ENCODE results near the gene ENOX1. TPM values are rescaled to one million over a fixed set of nuclear protein-coding genes. Genes with fewer than 3 reads are reported as not detected.

Gene ENOX1
- total RNA-seq, 1 donor from 2014 or later = 11.5 TPM

DNA sequence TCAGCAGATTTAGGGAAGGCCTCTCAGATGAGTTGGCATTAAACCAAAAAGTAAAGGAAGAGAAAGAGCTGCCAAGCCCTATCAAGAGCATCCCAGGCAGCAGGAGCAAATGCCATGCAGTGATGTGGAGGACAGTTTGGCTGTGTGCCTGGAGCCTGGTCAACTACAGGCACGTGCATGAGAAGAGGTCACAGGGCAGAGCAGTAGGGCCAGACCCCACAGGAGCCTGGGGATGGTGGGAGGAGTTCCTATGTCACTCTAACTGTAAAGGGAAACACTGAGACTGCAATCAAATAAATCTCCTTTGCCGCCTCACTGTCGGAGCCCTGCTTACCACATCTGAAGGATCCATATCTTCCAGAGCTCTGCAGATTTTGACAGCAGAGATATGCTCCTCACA is 240.5 kb downstream of the ENOX1 start:
- no peak overlapping the region for H3K27ac ChIP-seq (ENCODE audit: low read depth, low read length)
- no peak overlapping the region for H3K9ac ChIP-seq (ENCODE audit: low read depth in 1 of 3, low read length in 3 of 3)
- no peaks in the 10 kb centered on the region for H3K4me1 ChIP-seq (ENCODE audit: control insufficient read depth in 3 of 3, insufficient read depth in 3 of 3, low read length in 3 of 3)
- no peaks in the 10 kb centered on the region for H3K27me3 ChIP-seq (ENCODE audit: control insufficient read depth in 3 of 3, insufficient read depth in 3 of 3, low read length in 3 of 3)
- no peak overlapping the region for H3K4me3 ChIP-seq (ENCODE audit: low read length in 3 of 3)
- no peaks in the 10 kb centered on the region for H3K9me3 ChIP-seq (ENCODE audit: control insufficient read depth in 3 of 3, low read length in 3 of 3)
- no peaks in the 10 kb centered on the region for H3K36me3 ChIP-seq (ENCODE audit: control insufficient read depth in 3 of 3, insufficient read depth in 3 of 3, low read length in 3 of 3)

DNA sequence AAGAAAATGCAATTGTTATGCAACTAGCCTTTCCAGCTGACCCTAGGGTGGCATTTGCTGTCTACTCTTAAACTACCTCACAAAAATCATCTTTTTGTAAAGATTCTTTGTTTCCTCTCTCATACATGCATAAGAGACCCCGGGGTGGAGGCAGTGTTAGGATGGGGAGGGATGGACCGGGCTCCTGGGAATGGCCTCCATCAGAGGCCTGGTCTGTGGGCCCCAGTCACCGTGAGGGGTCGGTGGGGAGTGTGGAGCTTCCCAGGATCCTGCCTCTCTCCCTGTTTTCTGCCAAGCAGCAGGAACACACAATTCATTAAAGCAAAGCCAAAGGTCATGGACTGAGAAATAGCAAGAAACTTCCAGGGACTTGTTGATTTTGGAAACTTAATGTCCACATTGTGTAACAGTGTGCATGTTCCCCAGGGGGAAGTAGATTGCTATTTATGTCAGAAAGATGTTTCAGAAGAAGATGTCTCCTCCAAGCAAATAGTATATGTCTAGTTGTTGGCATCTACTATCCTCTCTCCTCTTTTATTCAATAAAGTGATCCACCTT is 241.4 kb downstream of the ENOX1 start:
- no peak overlapping the region for H3K9ac ChIP-seq (ENCODE audit: low read depth in 1 of 3, low read length in 3 of 3)
- no peaks in the 10 kb centered on the region for H3K36me3 ChIP-seq (ENCODE audit: control insufficient read depth in 3 of 3, insufficient read depth in 3 of 3, low read length in 3 of 3)
- H3K27me3 ChIP-seq (ENCODE audit: control insufficient read depth in 3 of 3, insufficient read depth in 3 of 3, low read length in 3 of 3) = no peaks in the 10 kb centered on the region
- H3K9me3 ChIP-seq (ENCODE audit: control insufficient read depth in 3 of 3, low read length in 3 of 3) = no peaks in the 10 kb centered on the region
- no peak overlapping the region for H3K27ac ChIP-seq (ENCODE audit: low read depth, low read length)
- no peak overlapping the region for H3K4me3 ChIP-seq (ENCODE audit: low read length in 3 of 3)
- H3K4me1 ChIP-seq (ENCODE audit: control insufficient read depth in 3 of 3, insufficient read depth in 3 of 3, low read length in 3 of 3) = no peaks in the 10 kb centered on the region

DNA sequence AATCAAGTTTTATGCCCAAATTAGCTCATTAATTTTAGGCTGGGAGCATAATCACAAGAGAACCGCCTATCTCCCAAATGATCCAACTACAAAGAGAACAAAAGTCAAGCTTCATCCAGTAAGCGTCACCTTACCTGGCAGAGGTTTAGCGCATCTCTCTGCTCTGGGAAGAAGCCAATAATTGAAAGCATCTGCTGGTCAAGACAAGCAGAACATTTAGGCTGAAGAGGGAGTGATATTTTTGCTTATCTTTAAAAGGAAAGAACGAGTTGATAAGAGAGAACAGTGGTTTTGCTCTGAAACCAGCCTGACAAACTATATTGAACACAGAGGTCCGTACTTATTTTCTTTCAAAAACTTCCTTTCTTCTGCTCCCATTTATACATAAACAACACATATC is 242.1 kb downstream of the ENOX1 start:
- no peaks in the 10 kb centered on the region for H3K4me1 ChIP-seq (ENCODE audit: control insufficient read depth in 3 of 3, insufficient read depth in 3 of 3, low read length in 3 of 3)
- no peaks in the 10 kb centered on the region for H3K9me3 ChIP-seq (ENCODE audit: control insufficient read depth in 3 of 3, low read length in 3 of 3)
- no peak overlapping the region for H3K27ac ChIP-seq (ENCODE audit: low read depth, low read length)
- no peak overlapping the region for H3K9ac ChIP-seq (ENCODE audit: low read depth in 1 of 3, low read length in 3 of 3)
- no peaks in the 10 kb centered on the region for H3K36me3 ChIP-seq (ENCODE audit: control insufficient read depth in 3 of 3, insufficient read depth in 3 of 3, low read length in 3 of 3)
- H3K27me3 ChIP-seq (ENCODE audit: control insufficient read depth in 3 of 3, insufficient read depth in 3 of 3, low read length in 3 of 3) = no peaks in the 10 kb centered on the region
- no peak overlapping the region for H3K4me3 ChIP-seq (ENCODE audit: low read length in 3 of 3)

DNA sequence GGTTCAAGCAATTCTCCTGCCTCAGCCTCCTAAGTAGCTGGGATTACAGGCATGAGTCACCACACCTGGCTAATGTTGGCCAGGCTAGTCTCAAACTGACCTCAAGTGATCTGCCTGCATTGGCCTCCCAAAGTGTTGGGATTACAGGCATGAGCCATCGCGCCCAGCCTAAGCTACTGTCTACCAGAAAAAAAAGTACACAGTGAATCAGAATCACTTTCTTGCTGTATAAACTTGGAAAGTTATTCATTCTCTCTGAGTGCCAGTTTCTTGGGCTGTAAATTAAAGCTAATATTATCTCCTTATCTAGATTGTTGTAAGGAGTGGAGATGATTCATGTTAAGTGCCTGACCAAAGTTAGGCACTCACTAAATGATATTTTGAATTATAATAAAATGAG is 242.8 kb downstream of the ENOX1 start:
- no peaks in the 10 kb centered on the region for H3K36me3 ChIP-seq (ENCODE audit: control insufficient read depth in 3 of 3, insufficient read depth in 3 of 3, low read length in 3 of 3)

DNA sequence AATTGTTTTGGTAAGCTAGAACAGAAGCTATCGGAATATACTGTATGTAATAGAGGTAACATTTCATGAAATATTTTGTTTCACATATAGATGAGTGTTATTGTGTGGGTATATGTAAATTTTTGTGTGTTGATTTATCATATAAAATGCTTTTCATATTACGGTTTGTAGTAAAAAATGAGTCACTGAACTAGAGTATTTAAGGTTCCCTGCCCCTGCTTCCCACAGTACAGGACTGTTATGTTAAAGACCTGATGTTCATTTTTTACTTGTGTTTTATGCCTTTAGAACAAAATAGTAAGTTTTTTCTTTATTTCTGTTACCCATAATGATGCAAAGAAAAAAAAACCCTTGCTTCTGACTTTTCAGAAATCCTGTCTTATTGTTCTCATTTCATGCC is 243.4 kb downstream of the ENOX1 start:
- Histone ChIP-seq H3K9ac (ENCODE audit: low read depth in 1 of 3, low read length in 3 of 3) (no peak overlapping the region), H3K36me3 (ENCODE audit: control insufficient read depth in 3 of 3, insufficient read depth in 3 of 3, low read length in 3 of 3) (no peaks in the 10 kb centered on the region), H3K9me3 (ENCODE audit: control insufficient read depth in 3 of 3, low read length in 3 of 3) (no peaks in the 10 kb centered on the region), H3K27ac (ENCODE audit: low read depth, low read length) (no peak overlapping the region), H3K27me3 (ENCODE audit: control insufficient read depth in 3 of 3, insufficient read depth in 3 of 3, low read length in 3 of 3) (no peaks in the 10 kb centered on the region), H3K4me1 (ENCODE audit: control insufficient read depth in 3 of 3, insufficient read depth in 3 of 3, low read length in 3 of 3) (no peaks in the 10 kb centered on the region), H3K4me3 (ENCODE audit: low read length in 3 of 3) (no peak overlapping the region)

More for the DNA sequence above, 242.8 kb downstream of the ENOX1 start:
- H3K27me3 ChIP-seq (ENCODE audit: control insufficient read depth in 3 of 3, insufficient read depth in 3 of 3, low read length in 3 of 3) = no peaks in the 10 kb centered on the region
- H3K9ac ChIP-seq (ENCODE audit: low read depth in 1 of 3, low read length in 3 of 3) = no peak overlapping the region
- H3K27ac ChIP-seq (ENCODE audit: low read depth, low read length) = no peak overlapping the region
- H3K4me1 ChIP-seq (ENCODE audit: control insufficient read depth in 3 of 3, insufficient read depth in 3 of 3, low read length in 3 of 3) = no peaks in the 10 kb centered on the region
- H3K9me3 ChIP-seq (ENCODE audit: control insufficient read depth in 3 of 3, low read length in 3 of 3) = no peaks in the 10 kb centered on the region
- H3K4me3 ChIP-seq (ENCODE audit: low read length in 3 of 3) = no peak overlapping the region

DNA sequence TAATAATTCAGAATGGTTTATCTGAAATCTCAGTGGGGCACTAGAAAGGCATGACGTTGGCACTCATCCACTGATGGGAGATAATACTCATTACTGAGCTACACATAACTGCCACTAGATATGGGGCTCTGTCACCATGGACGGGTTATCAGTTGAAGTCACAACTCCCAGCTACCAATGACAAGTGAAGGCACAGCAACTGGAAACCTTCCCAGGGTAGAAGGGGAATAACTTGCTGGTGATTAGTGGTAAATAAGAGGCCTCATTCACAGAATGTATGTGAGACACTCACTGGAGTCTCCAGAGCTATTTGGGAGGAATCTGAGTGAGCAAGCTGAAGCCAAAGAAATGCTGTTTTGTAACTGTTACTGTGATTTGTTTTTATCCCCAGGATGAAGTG is 249.6 kb downstream of the ENOX1 start:
- Histone ChIP-seq H3K4me3 (ENCODE audit: low read length in 3 of 3) (no peak overlapping the region), H3K9me3 (ENCODE audit: control insufficient read depth in 3 of 3, low read length in 3 of 3) (no peaks in the 10 kb centered on the region), H3K27ac (ENCODE audit: low read depth, low read length) (no peak overlapping the region)

DNA sequence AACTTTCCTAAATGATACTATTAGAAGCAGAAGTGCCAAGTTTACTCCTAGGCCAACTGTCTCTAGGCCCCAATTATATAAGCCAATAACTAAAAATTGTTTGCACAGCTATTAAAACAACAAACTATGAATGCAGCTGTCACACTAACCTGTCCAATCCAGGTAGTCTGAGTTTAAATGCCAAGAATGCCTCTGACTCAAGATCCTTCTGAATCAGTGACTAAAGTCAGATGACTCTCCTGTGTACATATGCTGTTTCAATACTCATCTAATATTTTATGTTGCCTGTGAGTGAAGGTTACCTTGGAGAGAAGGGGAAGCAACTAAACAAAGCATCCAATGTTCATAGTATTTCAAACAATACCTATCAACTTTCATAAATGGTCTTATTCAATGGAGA is 257.0 kb downstream of the ENOX1 start:
- Histone ChIP-seq H3K9ac (ENCODE audit: low read depth in 1 of 3, low read length in 3 of 3) (no peak overlapping the region), H3K9me3 (ENCODE audit: control insufficient read depth in 3 of 3, low read length in 3 of 3) (no peaks in the 10 kb centered on the region), H3K36me3 (ENCODE audit: control insufficient read depth in 3 of 3, insufficient read depth in 3 of 3, low read length in 3 of 3) (no peaks in the 10 kb centered on the region), H3K4me3 (ENCODE audit: low read length in 3 of 3) (no peak overlapping the region), H3K27ac (ENCODE audit: low read depth, low read length) (no peak overlapping the region), H3K4me1 (ENCODE audit: control insufficient read depth in 3 of 3, insufficient read depth in 3 of 3, low read length in 3 of 3) (no peaks in the 10 kb centered on the region), H3K27me3 (ENCODE audit: control insufficient read depth in 3 of 3, insufficient read depth in 3 of 3, low read length in 3 of 3) (no peaks in the 10 kb centered on the region)

More for the DNA sequence above, 249.6 kb downstream of the ENOX1 start:
- Histone ChIP-seq H3K36me3 (ENCODE audit: control insufficient read depth in 3 of 3, insufficient read depth in 3 of 3, low read length in 3 of 3) (no peaks in the 10 kb centered on the region), H3K9ac (ENCODE audit: low read depth in 1 of 3, low read length in 3 of 3) (no peak overlapping the region), H3K27me3 (ENCODE audit: control insufficient read depth in 3 of 3, insufficient read depth in 3 of 3, low read length in 3 of 3) (no peaks in the 10 kb centered on the region), H3K4me1 (ENCODE audit: control insufficient read depth in 3 of 3, insufficient read depth in 3 of 3, low read length in 3 of 3) (no peaks in the 10 kb centered on the region)

DNA sequence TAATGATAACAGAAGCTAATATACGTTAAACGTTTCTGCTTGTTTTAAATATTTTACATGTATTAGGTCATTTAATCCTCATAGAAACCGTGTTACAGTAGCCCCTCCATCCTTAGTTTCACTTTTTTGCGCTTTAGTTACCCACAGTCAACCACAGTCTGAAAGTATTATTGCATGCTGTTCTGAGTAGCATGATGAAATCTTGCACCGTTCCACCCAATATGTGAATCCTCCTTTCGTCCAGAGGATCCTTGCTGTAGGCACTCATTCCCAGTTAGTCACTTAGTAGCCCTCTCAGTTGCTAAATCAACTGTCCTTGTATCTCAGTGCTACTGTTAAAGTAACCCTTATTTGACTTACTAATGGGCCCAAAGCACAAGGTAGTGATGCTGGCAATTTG is 257.8 kb downstream of the ENOX1 start:
- H3K27me3 ChIP-seq (ENCODE audit: control insufficient read depth in 3 of 3, insufficient read depth in 3 of 3, low read length in 3 of 3) = no peaks in the 10 kb centered on the region
- no peak overlapping the region for H3K9ac ChIP-seq (ENCODE audit: low read depth in 1 of 3, low read length in 3 of 3)

DNA sequence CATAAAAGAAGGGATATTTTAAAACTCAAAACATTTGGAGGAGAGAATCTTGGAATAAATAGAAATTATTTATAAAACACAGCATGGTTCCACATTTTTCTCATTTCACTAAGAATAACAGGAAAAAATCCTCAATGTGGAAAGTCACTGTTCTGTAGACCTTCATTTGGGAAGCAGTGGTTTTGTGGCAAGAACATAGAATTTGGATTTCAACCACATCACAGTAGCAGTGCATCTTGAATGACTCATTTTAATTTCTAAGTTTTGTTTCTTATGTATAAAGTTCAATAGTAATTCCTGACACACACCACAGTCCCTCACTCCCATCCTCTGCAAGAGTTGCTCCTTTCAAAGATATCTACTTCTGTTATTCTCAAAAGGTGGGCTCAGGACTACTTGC is 264.0 kb downstream of the ENOX1 start:
- H3K4me1 ChIP-seq (ENCODE audit: control insufficient read depth in 3 of 3, insufficient read depth in 3 of 3, low read length in 3 of 3) = no peaks in the 10 kb centered on the region

More for the DNA sequence above, 257.8 kb downstream of the ENOX1 start:
- Histone ChIP-seq H3K4me3 (ENCODE audit: low read length in 3 of 3) (no peak overlapping the region), H3K9me3 (ENCODE audit: control insufficient read depth in 3 of 3, low read length in 3 of 3) (no peaks in the 10 kb centered on the region), H3K36me3 (ENCODE audit: control insufficient read depth in 3 of 3, insufficient read depth in 3 of 3, low read length in 3 of 3) (no peaks in the 10 kb centered on the region), H3K4me1 (ENCODE audit: control insufficient read depth in 3 of 3, insufficient read depth in 3 of 3, low read length in 3 of 3) (no peaks in the 10 kb centered on the region), H3K27ac (ENCODE audit: low read depth, low read length) (no peak overlapping the region)

DNA sequence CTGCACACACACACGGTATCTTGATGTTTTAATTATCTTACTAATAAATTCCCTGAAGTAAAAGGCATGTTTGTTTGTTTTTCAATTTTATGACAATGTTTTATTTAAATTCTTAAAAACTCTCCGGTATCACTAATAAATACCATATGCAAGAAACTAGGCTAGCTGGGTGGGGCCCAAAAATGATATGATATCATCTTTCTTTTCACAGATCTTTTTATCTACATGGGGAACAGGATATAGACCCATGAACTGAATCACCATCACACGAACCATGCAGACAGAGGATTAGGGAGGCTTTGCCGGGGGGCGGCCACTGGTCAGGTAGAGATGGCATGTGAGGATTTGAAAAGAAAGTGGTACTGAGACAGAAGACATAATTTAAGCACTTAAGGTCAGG is 266.4 kb downstream of the ENOX1 start:
- no peaks in the 10 kb centered on the region for H3K36me3 ChIP-seq (ENCODE audit: control insufficient read depth in 3 of 3, insufficient read depth in 3 of 3, low read length in 3 of 3)
- H3K9ac ChIP-seq (ENCODE audit: low read depth in 1 of 3, low read length in 3 of 3) = no peak overlapping the region
- H3K27me3 ChIP-seq (ENCODE audit: control insufficient read depth in 3 of 3, insufficient read depth in 3 of 3, low read length in 3 of 3) = no peaks in the 10 kb centered on the region
- no peaks in the 10 kb centered on the region for H3K9me3 ChIP-seq (ENCODE audit: control insufficient read depth in 3 of 3, low read length in 3 of 3)
- no peak overlapping the region for H3K27ac ChIP-seq (ENCODE audit: low read depth, low read length)
- no peak overlapping the region for H3K4me3 ChIP-seq (ENCODE audit: low read length in 3 of 3)
- peaks cover 5 to 15% (median 13%) of the 10 kb centered on the region in 3 donors for H3K4me1 ChIP-seq (ENCODE audit: control insufficient read depth in 3 of 3, insufficient read depth in 3 of 3, low read length in 3 of 3)

More for the DNA sequence above, 264.0 kb downstream of the ENOX1 start:
- H3K27me3 ChIP-seq (ENCODE audit: control insufficient read depth in 3 of 3, insufficient read depth in 3 of 3, low read length in 3 of 3) = no peaks in the 10 kb centered on the region
- H3K9me3 ChIP-seq (ENCODE audit: control insufficient read depth in 3 of 3, low read length in 3 of 3) = no peaks in the 10 kb centered on the region
- H3K27ac ChIP-seq (ENCODE audit: low read depth, low read length) = no peak overlapping the region
- no peak overlapping the region for H3K9ac ChIP-seq (ENCODE audit: low read depth in 1 of 3, low read length in 3 of 3)
- no peaks in the 10 kb centered on the region for H3K36me3 ChIP-seq (ENCODE audit: control insufficient read depth in 3 of 3, insufficient read depth in 3 of 3, low read length in 3 of 3)
- H3K4me3 ChIP-seq (ENCODE audit: low read length in 3 of 3) = no peak overlapping the region
